Activated naive CD4-positive, alpha-beta T cell treated with anti-CD3 and anti-CD28 coated beads, Interleukin-2, amount 50 U/mL, for 72 hours (primary cell): ENCODE data around the gene FBXW4. TPM values are rescaled to one million over a fixed set of nuclear protein-coding genes. Genes with fewer than 3 reads are reported as not detected.
"Not testable (repeated sequence)": the region's sequence is repeated elsewhere in the genome, so short reads cannot be mapped to it uniquely, and the experiment has no call there.

Experiments used
- ATAC-seq, 2 donors: fragments of 150-1000 bp; cut with Tn5 transposase; 2 replicates each; pipeline ENCODE4 v1.10.0; 2021; ENCODE audit warnings: mild to moderate bottlenecking in 2 of 2, moderate library complexity in 2 of 2
- DNase-seq, 2 donors: peaks; one replicate each; pipeline ENCODE4 v3.0.0; 2021 to 2022; ENCODE audit warnings: low spot score in 2 of 2
- H3K27ac Mint-ChIP-seq, 2 donors: one replicate each; pipeline ENCODE4 v1.8.0; 2022; ENCODE audit warnings: mild to moderate bottlenecking in 2 of 2, mixed read lengths in 2 of 2
- H3K36me3 Mint-ChIP-seq, 2 donors: one replicate each; pipeline ENCODE4 v1.8.0; 2022; ENCODE audit warnings: mixed read lengths in 2 of 2
- H3K9me3 Mint-ChIP-seq, 2 donors: one replicate each; pipeline ENCODE4 v1.8.0; 2022; ENCODE audit warnings: mixed read lengths in 2 of 2
- total RNA-seq, 2 donors: library from RNA; stranded (reverse); gene quantifications; one replicate each; pipeline ENCODE4 v1.2.3, GENCODE V29; 2022

The FBXW4 gene
- total RNA-seq, 2 donors from 2014 or later = 35.7 to 40.3 TPM

DNA sequence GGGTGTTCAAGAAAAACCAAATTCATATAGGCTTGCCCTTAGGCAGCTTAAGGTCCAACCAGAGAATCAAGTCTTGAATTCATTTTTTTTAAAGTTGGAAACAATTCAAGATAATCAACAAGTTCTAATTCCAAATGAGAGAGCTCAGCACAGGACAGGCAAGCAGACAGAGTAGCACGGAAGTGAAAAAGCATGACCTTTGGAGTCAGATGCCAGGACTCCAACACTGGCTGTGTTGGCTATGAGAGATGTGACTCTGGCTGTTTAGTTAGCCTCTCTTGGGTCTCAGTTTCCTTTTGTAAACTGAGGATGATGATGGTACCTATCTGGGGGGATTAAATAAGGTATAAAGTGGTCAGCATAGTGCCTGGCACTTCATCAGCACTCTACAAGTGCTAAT lies 49.3 kb downstream of the FBXW4 start:
- Mint-ChIP-seq H3K36me3 (peaks cover 0 to 5% of the 10 kb centered on the region in 2 donors), H3K27ac (peak overlapping the region; percentile 51 to 66), H3K9me3 (no peaks in the 10 kb centered on the region)
- DNase-seq = no peak
- ATAC-seq = no peak

DNA sequence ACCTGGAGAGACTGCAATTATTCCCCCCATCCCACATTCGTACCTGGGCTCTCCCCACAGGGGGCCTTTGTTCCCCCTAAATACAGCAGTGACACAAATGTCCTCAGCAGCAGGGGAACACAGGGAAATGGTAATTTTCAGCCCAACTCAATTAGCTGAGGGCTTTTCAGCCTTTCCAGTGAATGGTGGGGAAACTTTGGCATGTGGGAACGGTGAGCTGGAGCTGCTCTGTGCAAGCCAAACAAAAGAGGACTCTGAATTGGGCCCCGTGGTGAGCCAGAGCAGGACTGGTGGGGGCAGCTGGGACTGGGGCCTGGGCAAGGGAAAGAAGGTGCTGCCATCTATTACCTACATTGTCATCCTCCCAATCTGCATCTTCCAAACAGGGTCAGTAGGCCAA lies 51.0 kb downstream of the FBXW4 start:
- DNase-seq (no peak), ATAC-seq (no peak)
- H3K9me3 Mint-ChIP-seq = no peaks in the 10 kb centered on the region
- H3K27ac Mint-ChIP-seq = no peak overlapping the region
- peaks cover 0 to 16% of the 10 kb centered on the region in 2 donors for H3K36me3 Mint-ChIP-seq

DNA sequence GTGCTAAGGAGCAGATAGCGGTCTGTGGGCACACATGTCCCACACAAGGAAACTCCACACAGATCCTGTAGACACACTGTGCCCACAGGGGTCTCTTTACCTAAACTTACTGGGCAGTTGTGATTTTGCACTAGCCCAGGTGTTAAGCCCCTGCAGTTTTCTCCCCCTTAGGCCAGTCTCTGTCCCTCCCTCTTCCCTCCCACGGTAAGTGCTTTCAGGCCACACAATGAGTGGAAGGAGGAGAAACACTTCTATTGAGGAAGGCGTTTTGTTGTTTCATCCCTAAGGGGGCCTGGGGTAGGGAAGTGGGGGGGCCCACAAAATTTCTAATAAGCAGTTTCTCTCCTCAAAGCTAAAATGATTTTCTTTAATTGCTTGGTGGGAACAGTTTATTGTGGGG lies 51.4 kb downstream of the FBXW4 start:
- DNase-seq = no peak
- H3K27ac Mint-ChIP-seq = no peak overlapping the region
- no peak for ATAC-seq
- peaks cover 0 to 16% of the 10 kb centered on the region in 2 donors for H3K36me3 Mint-ChIP-seq
- H3K9me3 Mint-ChIP-seq = no peaks in the 10 kb centered on the region

DNA sequence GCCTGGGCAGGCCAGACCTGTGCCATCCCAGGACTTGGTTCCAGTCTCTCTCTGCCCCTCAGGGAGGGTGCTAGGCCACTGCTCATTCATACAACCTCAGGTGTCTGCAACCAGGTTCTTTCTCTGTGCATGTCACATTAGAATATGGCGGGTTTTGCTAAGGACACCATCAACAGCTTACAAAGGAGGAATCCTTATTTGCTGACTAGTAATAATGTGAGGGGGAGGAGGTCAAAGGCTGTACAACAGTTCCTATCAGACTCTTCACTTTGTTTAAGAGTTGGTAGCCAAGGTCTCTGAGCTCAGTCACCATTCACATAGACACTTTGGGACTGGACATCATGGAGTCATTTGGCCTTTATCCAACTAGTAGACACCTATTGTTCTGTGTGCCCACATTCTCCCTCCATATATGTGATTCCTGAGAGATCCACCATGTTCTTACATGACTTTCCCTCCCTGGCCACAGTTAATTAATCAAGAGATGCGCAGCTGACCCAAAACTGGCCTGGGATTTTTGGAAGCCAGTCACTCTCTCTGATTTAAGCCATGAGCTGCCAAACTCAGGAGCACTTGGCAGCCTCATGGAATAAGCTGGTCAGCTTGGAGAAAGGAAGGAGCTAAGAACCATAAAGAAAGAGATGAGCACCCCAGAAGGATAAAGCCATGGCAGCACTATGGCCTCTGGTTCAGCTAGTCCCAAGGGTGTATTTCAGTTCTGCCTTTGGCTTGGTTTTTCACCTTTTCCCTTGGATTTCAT lies 55.6 kb downstream of the FBXW4 start:
- H3K27ac Mint-ChIP-seq = peak overlapping the region in 1 of 2 donors; percentile 17
- ATAC-seq = no peak
- no peak for DNase-seq
- H3K9me3 Mint-ChIP-seq = no peaks in the 10 kb centered on the region
- H3K36me3 Mint-ChIP-seq = peaks cover 6 to 23% of the 10 kb centered on the region in 2 donors

DNA sequence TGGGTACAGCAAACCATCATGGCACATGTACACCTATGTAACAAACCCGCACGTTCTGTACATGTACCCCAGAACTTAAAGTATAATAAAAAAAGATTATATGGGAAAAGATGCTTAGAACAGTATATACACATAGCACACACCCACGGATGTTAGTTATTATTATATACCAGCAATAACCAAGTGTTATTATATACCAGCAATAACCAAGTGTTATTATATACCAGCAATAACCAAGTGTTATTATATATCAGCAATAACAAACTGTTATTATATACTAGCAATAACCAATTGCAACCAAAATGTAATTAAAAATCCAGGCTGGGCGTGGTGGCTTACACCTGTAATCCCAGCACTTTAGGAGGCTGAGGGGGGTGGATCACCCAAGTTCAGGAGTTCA lies 61.5 kb downstream of the FBXW4 start:
- H3K27ac Mint-ChIP-seq, ATAC-seq, DNase-seq, H3K9me3 Mint-ChIP-seq, H3K36me3 Mint-ChIP-seq: not testable (repeated sequence)

DNA sequence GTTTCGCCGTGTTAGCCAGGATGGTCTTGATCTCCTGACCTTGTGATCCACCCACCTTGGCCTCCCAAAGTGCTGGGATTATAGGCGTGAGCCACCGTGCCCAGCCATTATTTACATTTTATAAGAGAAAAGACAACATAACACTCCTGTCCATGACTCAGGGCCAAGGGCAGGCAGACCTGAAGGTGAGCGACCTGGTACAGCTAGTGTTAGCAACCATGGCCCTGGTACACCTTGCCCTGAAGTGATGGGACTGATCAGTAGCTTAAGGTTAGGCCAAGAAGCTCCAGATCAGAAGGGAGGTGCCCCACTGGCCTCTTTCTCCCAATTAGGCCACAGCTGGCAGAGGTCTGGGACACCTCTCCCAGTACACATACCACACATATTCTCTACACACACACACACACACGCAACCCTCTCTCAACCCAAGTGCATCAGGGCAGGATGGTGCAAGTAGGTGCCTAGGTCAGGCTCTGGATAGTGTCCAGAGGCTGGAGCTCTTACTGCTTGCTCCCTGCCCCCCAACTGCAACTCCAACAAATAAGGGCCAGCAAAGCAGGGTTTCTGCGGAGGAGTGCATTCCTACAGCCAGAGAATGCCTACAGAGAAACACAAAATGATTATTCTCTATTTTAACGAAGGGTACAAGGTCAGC lies 63.0 kb downstream of the FBXW4 start:
- DNase-seq = no peak
- no peak overlapping the region for H3K27ac Mint-ChIP-seq
- no peak for ATAC-seq

DNA sequence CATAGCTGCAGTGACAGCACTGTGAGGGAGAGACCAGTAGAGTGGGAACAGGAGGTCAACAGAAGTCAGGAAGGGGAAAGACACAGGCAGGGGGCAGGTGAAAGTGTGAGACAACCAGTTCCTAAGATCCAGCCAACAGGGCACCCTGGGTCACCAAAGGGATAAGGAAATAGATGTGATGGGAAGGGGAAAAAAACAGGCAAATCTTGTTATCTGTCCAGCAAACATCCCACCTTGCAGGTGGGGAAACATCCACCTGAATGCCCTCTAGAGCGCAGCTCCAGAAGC lies 64.4 kb downstream of the FBXW4 start:
- no peak for DNase-seq
- ATAC-seq = no peak
- no peaks in the 10 kb centered on the region for H3K9me3 Mint-ChIP-seq
- peaks cover 2% of the 10 kb centered on the region in 2 donors for H3K36me3 Mint-ChIP-seq
- H3K27ac Mint-ChIP-seq = peak overlapping the region in 1 of 2 donors; percentile 65

More for the DNA sequence above, 63.0 kb downstream of the FBXW4 start:
- Mint-ChIP-seq H3K9me3 (no peaks in the 10 kb centered on the region), H3K36me3 (peaks cover 0 to 7% of the 10 kb centered on the region in 2 donors)

DNA sequence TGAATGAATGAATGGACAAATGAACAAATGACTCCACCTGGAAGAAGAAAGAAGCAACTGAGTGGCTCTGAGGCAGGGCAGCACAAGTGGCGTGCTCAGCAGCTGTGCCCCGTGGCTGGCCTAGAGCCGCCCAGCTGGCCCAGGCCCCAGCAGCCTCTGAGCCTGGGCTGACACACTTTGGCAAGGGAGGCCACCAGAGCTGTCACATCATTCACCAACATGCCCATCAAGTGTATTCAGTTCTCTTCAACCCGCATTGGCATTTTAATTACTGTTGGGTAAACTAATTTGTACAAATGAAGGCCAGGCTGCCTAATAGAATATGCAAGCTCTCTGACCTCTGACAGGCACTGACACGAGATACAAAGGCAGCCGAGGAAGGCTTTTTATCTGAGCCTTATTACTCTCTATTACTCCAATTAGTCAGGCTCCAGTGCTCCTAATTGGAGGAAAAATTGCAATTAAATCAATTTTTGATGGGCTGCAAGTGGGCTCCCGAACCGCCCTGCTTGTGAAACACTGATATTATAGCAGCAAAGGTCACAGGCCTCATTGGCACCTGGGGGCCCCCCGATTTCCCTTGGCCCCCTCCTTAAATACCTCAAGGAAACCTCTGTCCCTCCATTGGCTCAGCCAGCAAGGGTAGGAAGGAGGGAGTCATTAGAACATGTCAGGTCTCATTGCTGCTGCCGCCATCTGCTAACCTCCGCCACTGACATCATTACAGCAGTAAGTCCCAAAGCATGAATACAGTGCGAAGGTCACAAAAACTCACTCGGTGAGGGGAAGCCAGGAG lies 64.9 kb downstream of the FBXW4 start:
- peak overlapping the region in 1 of 2 donors; percentile 65 for H3K27ac Mint-ChIP-seq

DNA sequence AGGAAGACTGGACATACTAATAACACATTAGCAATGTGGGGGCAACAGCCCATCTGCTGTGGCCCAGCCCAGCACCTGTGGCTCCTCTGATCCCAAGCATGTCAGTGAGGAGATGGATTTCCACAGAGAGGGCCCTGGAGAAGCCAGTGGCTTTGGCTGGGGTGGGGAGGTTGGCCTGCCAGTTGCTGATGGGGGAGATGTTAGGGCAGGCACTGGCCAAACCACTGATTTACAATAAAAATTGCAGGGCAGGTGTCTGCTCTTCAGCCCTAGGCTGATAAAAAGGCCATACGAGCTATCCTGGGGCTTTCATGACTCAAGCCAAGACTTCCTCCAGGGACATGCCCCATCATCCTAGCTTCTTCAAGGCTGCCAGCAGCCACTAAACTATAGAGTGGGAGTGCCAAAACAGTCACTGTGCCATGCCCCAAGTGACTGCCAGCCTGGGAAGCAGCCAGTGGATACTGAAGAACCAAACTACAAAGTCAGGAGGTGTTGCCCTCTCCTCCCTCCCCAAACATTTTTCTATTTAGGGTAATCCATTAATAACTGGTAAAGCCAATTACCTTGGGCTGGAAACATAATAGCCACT lies 69.1 kb downstream of the FBXW4 start:
- H3K27ac Mint-ChIP-seq = peak overlapping the region in 1 of 2 donors; percentile 74
- peaks cover 0 to 6% of the 10 kb centered on the region in 2 donors for H3K36me3 Mint-ChIP-seq
- no peak for DNase-seq

More for the DNA sequence above, 64.9 kb downstream of the FBXW4 start:
- peaks cover 0 to 6% of the 10 kb centered on the region in 2 donors for H3K36me3 Mint-ChIP-seq
- DNase-seq (no peak), ATAC-seq (no peak)
- H3K9me3 Mint-ChIP-seq = no peaks in the 10 kb centered on the region

DNA sequence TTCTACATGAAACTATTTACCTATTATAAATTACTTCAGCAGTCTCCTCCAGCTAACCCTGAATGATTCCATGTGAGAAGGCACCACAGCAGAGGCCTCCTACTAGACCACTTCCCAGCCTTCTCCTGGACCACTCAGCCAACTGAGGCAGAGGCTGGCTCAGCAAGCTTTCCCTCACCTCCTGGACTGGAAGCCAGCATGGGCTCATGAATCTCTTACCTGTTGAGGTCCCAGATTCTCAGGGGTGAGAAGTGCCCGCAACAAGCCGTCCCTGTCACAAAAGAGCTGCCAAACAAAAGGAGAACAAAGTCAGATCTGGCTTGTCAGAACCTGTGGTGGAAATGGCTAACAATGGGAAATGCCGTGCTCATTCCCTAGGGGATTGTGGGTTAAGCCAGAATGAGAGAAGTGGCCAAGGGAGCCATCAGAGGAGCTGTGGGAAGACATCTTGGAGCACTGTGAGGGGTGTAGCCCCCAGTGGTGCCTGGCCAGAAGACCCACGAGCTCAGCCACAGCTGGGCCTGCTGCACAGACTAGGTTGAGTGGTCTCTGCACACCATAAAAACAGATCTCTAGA lies 70.4 kb downstream of the FBXW4 start:
- DNase-seq (no peak), ATAC-seq (no peak)
- Mint-ChIP-seq H3K36me3 (peaks cover 0 to 6% of the 10 kb centered on the region in 2 donors), H3K27ac (peak overlapping the region; percentile 74 to 88), H3K9me3 (no peaks in the 10 kb centered on the region)

More for the DNA sequence above, 69.1 kb downstream of the FBXW4 start:
- H3K9me3 Mint-ChIP-seq = no peaks in the 10 kb centered on the region
- no peak for ATAC-seq

DNA sequence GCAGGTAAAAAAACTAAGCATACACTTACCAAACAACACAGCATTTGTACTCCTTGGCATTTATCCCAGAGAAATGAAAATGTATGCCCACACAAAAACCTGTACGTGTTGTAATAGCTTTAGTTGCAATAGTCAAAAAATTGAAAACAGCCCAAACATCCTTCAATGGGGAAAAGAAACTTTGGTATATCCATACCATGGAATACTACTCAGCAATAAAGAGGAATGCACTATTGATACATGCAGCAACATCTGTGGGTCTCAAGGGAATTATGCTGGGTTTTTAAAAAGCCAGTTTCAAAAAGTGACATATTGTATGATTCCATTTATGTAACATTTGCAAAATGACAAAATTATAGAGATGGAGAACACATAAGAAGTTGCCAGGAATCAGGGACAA lies 71.4 kb downstream of the FBXW4 start:
- H3K9me3 Mint-ChIP-seq = no peaks in the 10 kb centered on the region

DNA sequence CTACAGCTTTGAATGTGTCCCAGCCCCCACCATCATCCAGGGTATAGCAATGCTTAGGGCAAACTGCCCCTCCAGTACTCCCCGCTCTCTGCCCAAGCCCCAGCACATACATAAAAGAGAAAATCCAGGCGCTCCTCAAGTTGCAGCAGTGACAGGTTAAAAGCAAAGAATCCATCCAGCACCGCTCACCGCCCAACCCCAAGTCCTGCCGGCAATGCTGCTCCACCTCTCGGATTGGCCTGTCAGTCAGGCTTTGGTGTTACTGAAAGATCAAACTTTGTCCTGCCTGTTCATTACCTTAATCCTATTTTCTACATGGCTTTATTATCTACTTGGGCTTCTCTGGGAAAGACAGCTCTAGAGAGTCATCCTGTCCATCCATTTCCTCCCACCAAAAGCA lies 75.0 kb downstream of the FBXW4 start:
- Mint-ChIP-seq H3K27ac (peak overlapping the region; percentile 62 to 85), H3K9me3 (no peaks in the 10 kb centered on the region), H3K36me3 (no peaks in the 10 kb centered on the region)
- no peak for ATAC-seq
- DNase-seq = no peak

More for the DNA sequence above, 71.4 kb downstream of the FBXW4 start:
- ATAC-seq (no peak), DNase-seq (no peak)
- Mint-ChIP-seq H3K36me3 (peaks cover 0 to 6% of the 10 kb centered on the region in 2 donors), H3K27ac (no peak overlapping the region)

DNA sequence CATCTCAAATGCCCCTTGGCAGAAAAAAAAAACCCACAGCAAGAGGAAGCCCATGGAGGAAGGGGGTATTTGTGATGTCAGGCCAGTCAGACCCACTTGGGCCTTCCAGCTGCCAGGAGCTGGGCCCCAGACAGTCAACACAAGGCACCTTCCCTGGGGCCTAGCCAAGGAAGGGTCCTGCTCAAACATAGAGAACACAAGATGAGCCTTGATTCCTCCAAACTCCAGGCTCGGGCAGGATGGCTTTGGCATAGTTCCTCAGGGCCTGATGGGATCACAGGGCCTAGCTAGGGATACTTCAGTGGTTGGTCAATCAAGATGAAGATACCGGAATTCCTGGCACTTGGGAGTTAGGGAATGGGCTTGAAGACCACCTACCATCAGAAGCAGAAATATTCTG lies 76.1 kb downstream of the FBXW4 start:
- no peak for ATAC-seq
- peak overlapping the region; percentile 40 to 71 for H3K27ac Mint-ChIP-seq
- H3K9me3 Mint-ChIP-seq = no peaks in the 10 kb centered on the region
- DNase-seq = no peak
- no peaks in the 10 kb centered on the region for H3K36me3 Mint-ChIP-seq

DNA sequence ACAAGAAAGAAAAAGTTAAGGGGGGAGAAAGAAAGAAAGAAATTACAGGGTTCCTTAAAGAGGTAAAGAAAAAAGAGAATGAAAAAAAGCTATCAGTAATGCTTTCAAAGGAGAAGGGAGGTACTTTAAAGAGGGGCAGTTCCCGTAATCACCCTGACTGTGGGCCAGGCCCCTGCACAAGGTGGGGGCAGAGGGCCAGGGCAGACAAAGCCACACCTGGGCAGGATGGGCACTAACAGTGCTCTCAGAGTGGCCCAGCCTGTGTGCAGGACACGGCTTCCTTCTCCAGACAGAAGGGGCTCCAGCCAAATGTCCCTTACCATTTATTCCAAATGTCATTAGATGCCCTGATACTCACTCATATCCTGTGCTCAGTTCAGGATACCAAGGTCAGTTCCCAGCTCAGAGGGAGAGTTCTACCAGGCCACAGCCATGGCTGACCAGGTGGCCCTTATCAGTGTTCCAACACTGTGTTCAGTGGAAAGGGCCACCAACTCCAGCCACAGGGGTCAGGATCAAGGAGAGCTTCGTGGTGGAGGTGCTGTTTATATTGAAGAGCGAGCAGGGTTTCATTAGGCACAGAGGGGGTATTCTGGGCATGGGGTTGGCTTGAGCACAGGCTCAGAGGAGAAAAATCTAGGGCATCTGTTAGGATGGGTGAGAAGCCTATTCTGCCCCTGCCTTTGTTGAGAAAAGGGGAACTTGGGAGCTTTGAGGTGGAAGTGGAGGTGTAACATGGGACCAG lies 77.0 kb downstream of the FBXW4 start:
- peak overlapping the region; percentile 0 to 71 for H3K27ac Mint-ChIP-seq
- no peaks in the 10 kb centered on the region for H3K36me3 Mint-ChIP-seq
- no peaks in the 10 kb centered on the region for H3K9me3 Mint-ChIP-seq
- ATAC-seq (no peak), DNase-seq (no peak)

DNA sequence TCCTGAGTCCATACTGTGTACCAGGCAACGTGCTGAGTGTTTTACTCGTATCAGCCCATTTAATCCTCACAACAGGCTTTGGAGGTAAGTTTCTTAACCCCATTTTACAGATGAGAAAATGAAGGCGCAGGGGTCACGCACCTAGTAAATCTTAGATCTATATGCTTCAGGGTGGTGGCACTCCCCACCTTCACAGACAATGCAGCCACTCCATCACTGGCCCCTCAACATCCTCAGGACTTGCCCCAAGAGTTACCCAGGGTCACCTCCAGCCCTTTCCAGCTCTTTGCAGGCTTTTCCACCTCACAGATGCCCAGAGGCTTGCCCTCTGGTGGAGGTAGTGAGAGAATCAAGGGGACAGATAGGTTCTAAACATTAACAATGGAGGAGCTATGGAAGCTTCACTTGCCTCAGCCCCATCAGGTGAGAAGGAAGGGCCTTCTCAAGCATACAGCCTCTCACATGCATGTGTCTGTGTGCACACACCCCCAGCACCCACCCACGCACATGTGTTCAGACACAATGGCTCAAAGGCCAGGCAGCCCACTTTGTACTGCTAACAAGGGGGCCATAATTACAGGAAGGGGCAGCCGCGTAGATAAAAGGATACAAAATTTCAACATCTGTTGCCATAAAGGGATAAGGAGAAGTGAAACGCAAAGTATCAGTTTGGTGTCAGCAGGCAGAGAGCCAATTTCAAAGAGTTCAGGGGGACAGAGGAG lies 77.7 kb downstream of the FBXW4 start:
- H3K27ac Mint-ChIP-seq = peak overlapping the region; percentile 0 to 71
- H3K36me3 Mint-ChIP-seq = no peaks in the 10 kb centered on the region
- ATAC-seq = no peak
- no peak for DNase-seq
- no peaks in the 10 kb centered on the region for H3K9me3 Mint-ChIP-seq
